GM23248 (cell line): Measurements from ENCODE around the gene POFUT2. TPM values are rescaled to one million over a fixed set of nuclear protein-coding genes. Genes with fewer than 3 reads are reported as not detected.

Experiments used
- DNase-seq: peaks from one replicate; pipeline ENCODE4 v3.0.0-alpha.2; 2015
- H2AFZ ChIP-seq: fragments of 200-600 bp; sonication (generic); 2 replicates; pipeline ENCODE4 v1.6.1; 2016; ENCODE audit warnings: antibody characterized with exemption
- H3F3A ChIP-seq: fragments of 200-600 bp; sonication (generic); 2 replicates; pipeline ENCODE4 v1.6.1; 2016; ENCODE audit warnings: mild to moderate bottlenecking, antibody characterized with exemption, mixed run types; ENCODE audit not compliant: insufficient read depth
- H3K27ac ChIP-seq: fragments of 200-600 bp; sonication (generic); 2 replicates; pipeline ENCODE4 v1.5.1; 2016; ENCODE audit warnings: mild to moderate bottlenecking
- H3K27me3 ChIP-seq: fragments of 200-600 bp; sonication (generic); replicated peaks from 2 replicates; pipeline ENCODE4 v1.6.1; 2016; ENCODE audit warnings: mild to moderate bottlenecking; ENCODE audit not compliant: insufficient read depth
- H3K36me3 ChIP-seq: fragments of 200-600 bp; sonication (generic); 2 replicates; pipeline ENCODE4 v1.6.1; 2016; ENCODE audit warnings: low read depth, mild to moderate bottlenecking
- H3K4me1 ChIP-seq: fragments of 200-600 bp; sonication (generic); 2 replicates; pipeline ENCODE4 v1.6.1; 2016; ENCODE audit warnings: mild to moderate bottlenecking; ENCODE audit not compliant: insufficient read depth
- H3K4me2 ChIP-seq: fragments of 200-600 bp; sonication (generic); one replicate; pipeline ENCODE4 v1.6.1; 2016; ENCODE audit warnings: mild to moderate bottlenecking; ENCODE audit not compliant: unreplicated experiment
- H3K4me3 ChIP-seq: fragments of 200-600 bp; sonication (generic); 2 replicates; pipeline ENCODE4 v1.5.1; 2016; ENCODE audit warnings: mild to moderate bottlenecking
- H3K79me2 ChIP-seq: fragments of 200-600 bp; sonication (generic); 2 replicates; pipeline ENCODE4 v1.6.1; 2016; ENCODE audit warnings: mild to moderate bottlenecking; ENCODE audit not compliant: insufficient read depth
- H3K9ac ChIP-seq: fragments of 200-600 bp; sonication (generic); 2 replicates; pipeline ENCODE4 v1.6.1; 2016; ENCODE audit warnings: mild to moderate bottlenecking
- H3K9me2 ChIP-seq: fragments of 200-600 bp; sonication (generic); 2 replicates; pipeline ENCODE4 v1.6.1; 2016; ENCODE audit warnings: mixed run types, mild to moderate bottlenecking, moderate library complexity; ENCODE audit not compliant: insufficient read depth
- H3K9me3 ChIP-seq: fragments of 200-600 bp; sonication (generic); one replicate; pipeline ENCODE4 v1.6.1; 2017; ENCODE audit warnings: low read depth
- H4K20me1 ChIP-seq: fragments of 200-600 bp; sonication (generic); 2 replicates; pipeline ENCODE4 v1.6.0; 2016; ENCODE audit not compliant: insufficient read depth
- EZH2 ChIP-seq: fragments of 200-600 bp; sonication (generic); IDR thresholded peaks from 2 replicates; pipeline ENCODE4 v1.6.1; 2018; ENCODE audit warnings: antibody characterized with exemption, mild to moderate bottlenecking; ENCODE audit not compliant: insufficient read depth, poor library complexity, severe bottlenecking
- EZH2phosphoT487 ChIP-seq: fragments of 200-600 bp; sonication (generic); IDR thresholded peaks from 2 replicates; pipeline ENCODE4 v1.6.1; 2018; ENCODE audit warnings: antibody characterized with exemption, moderate library complexity, mild to moderate bottlenecking, low read depth; ENCODE audit not compliant: insufficient read depth
- WGBS, 2 experiments: methylation state at CpG; one replicate each; pipeline ENCODE4 v1.1.6; 2015 to 2017; ENCODE audit warnings: low lambda C conversion rate in 2 of 2, low coverage in 1 of 2; ENCODE audit errors: missing lambda C conversion rate in 2 of 2; 5-methylcytosine and 5-hydroxymethylcytosine counted together
- in situ Hi-C: fragments of 300-500 bp; cut with MboI; formaldehyde crosslinking; loops from 2 replicates; pipeline ENCODE4 v1.15.0; 2020
- polyA plus RNA-seq: library from polyadenylated mRNA; unstranded; fragments of >200 nt; fragmentation: Nextera tagmentation; extraction: Ambion mirVana; gene quantifications from 2 replicates; pipeline ENCODE4 v1.2.1, GENCODE V29; 2016
- total RNA-seq: library from RNA; depleted of rRNA; stranded (reverse); fragments of >200 nt; shearing (Covaris generic); gene quantifications from 2 replicates; pipeline ENCODE4 v1.2.3, GENCODE V29; 2014

POFUT2 gene
- total and polyA plus RNA-seq, 2 experiments from 2014 or later: 30.1 to 48.2 TPM

GRCh38 chr21:45306453-45306831 is 18.7 kb upstream of the POFUT2 start:
- in situ Hi-C loops: no loop called here
- no peak overlapping the region for H2AFZ ChIP-seq
- WGBS, 2 experiments: 89 to 92% methylated on average over 16 to 18 of the region's 18 CpGs
- H3K36me3 ChIP-seq: no peaks in the 10 kb centered on the region
- H3K9me3 ChIP-seq: no peaks in the 10 kb centered on the region
- no peaks in the 10 kb centered on the region for H3K27me3 ChIP-seq
- H3F3A ChIP-seq: no peaks in the 10 kb centered on the region
- H3K9me2 ChIP-seq: no peaks in the 10 kb centered on the region
- peaks cover 6% of the 10 kb centered on the region for H3K4me1 ChIP-seq
- H3K9ac ChIP-seq: peak overlapping the region; percentile 68; the same call in 1 of the 2 replicates
- TF ChIP-seq EZH2phosphoT487: no peak
- no peak for TF ChIP-seq EZH2
- no peak for DNase-seq
- no peak overlapping the region for H3K27ac ChIP-seq
- H3K79me2 ChIP-seq: no peaks in the 10 kb centered on the region
- peak overlapping the region; percentile 28 for H3K4me2 ChIP-seq
- no peaks in the 10 kb centered on the region for H4K20me1 ChIP-seq
- H3K4me3 ChIP-seq: no peak overlapping the region

- H3K4me1 ChIP-seq: peaks cover 6% of the 10 kb centered on the region
- 81 to 82% methylated on average over 8 to 9 of the region's 9 CpGs for WGBS, 2 experiments
- no peak overlapping the region for H3K4me2 ChIP-seq
- in situ Hi-C loops: no loop called here
- no peaks in the 10 kb centered on the region for H3K9me2 ChIP-seq
- no peaks in the 10 kb centered on the region for H3K27me3 ChIP-seq
- H3K4me3 ChIP-seq: no peak overlapping the region
- DNase-seq: no peak
- H3K9ac ChIP-seq: no peak overlapping the region
- no peak overlapping the region for H2AFZ ChIP-seq
- TF ChIP-seq EZH2phosphoT487 (no peak), EZH2 (no peak)
- H3K36me3 ChIP-seq: no peaks in the 10 kb centered on the region
- no peaks in the 10 kb centered on the region for H3K79me2 ChIP-seq
- no peaks in the 10 kb centered on the region for H3K9me3 ChIP-seq
- H4K20me1 ChIP-seq: no peaks in the 10 kb centered on the region
- H3K27ac ChIP-seq: no peak overlapping the region
- no peaks in the 10 kb centered on the region for H3F3A ChIP-seq
Observed at GRCh38 chr21:45305836-45306235, 18.1 kb upstream of the POFUT2 start.

GRCh38 chr21:45304945-45305344 is 17.2 kb upstream of the POFUT2 start:
- in situ Hi-C loops: no loop called here
- no peak overlapping the region for H3K27ac ChIP-seq
- H3K9me3 ChIP-seq: no peaks in the 10 kb centered on the region
- no peaks in the 10 kb centered on the region for H3F3A ChIP-seq
- no peak overlapping the region for H3K4me2 ChIP-seq
- WGBS, 2 experiments: 90 to 95% methylated on average over 7 of the region's 7 CpGs
- H3K36me3 ChIP-seq: no peaks in the 10 kb centered on the region
- no peak for DNase-seq
- H4K20me1 ChIP-seq: no peaks in the 10 kb centered on the region
- H3K9ac ChIP-seq: no peak overlapping the region
- TF ChIP-seq EZH2: no peak
- TF ChIP-seq EZH2phosphoT487: no peak
- H3K4me1 ChIP-seq: peaks cover 6% of the 10 kb centered on the region
- H3K4me3 ChIP-seq: no peak overlapping the region
- H3K79me2 ChIP-seq: no peaks in the 10 kb centered on the region
- no peaks in the 10 kb centered on the region for H3K9me2 ChIP-seq
- H2AFZ ChIP-seq: no peak overlapping the region
- H3K27me3 ChIP-seq: no peaks in the 10 kb centered on the region

- no peak overlapping the region for H3K4me3 ChIP-seq
- no peaks in the 10 kb centered on the region for H3F3A ChIP-seq
- no peak overlapping the region for H2AFZ ChIP-seq
- H3K27me3 ChIP-seq: no peaks in the 10 kb centered on the region
- H3K79me2 ChIP-seq: no peaks in the 10 kb centered on the region
- no peak overlapping the region for H3K9ac ChIP-seq
- no peaks in the 10 kb centered on the region for H3K9me2 ChIP-seq
- H3K4me1 ChIP-seq: peaks cover 5% of the 10 kb centered on the region
- 87 to 96% methylated on average over 5 to 6 of the region's 6 CpGs for WGBS, 2 experiments
- H3K27ac ChIP-seq: no peak overlapping the region
- no peaks in the 10 kb centered on the region for H3K9me3 ChIP-seq
- H3K4me2 ChIP-seq: no peak overlapping the region
- H4K20me1 ChIP-seq: no peaks in the 10 kb centered on the region
- H3K36me3 ChIP-seq: no peaks in the 10 kb centered on the region
- DNase-seq: no peak
- in situ Hi-C loops: no loop called here
- TF ChIP-seq EZH2 (no peak), EZH2phosphoT487 (no peak)
Observed at GRCh38 chr21:45304476-45304830, 16.8 kb upstream of the POFUT2 start.

- Histone ChIP-seq H3K4me2 (no peak overlapping the region), H2AFZ (no peak overlapping the region), H3K27me3 (no peaks in the 10 kb centered on the region), H3K9me3 (no peaks in the 10 kb centered on the region), H3K36me3 (no peaks in the 10 kb centered on the region), H3K79me2 (no peaks in the 10 kb centered on the region), H3K4me3 (no peak overlapping the region), H3F3A (no peaks in the 10 kb centered on the region), H4K20me1 (no peaks in the 10 kb centered on the region), H3K4me1 (no peaks in the 10 kb centered on the region), H3K9me2 (no peaks in the 10 kb centered on the region), H3K9ac (no peak overlapping the region), H3K27ac (no peak overlapping the region)
- DNase-seq: no peak
- in situ Hi-C loops: no loop called here
- 90 to 91% methylated on average over 9 to 19 of the region's 19 CpGs for WGBS, 2 experiments
- TF ChIP-seq EZH2phosphoT487: no peak
- TF ChIP-seq EZH2: no peak
Observed at GRCh38 chr21:45303751-45304475, 16.2 kb upstream of the POFUT2 start.
